COLO829 (cell line): Measurements from ENCODE around the gene SCGB1C1.
A peak's percentile ranks its signal among the peaks of the same experiment; 100 is the strongest.
"Not testable (repeated sequence)": the region's sequence is repeated elsewhere in the genome, so short reads cannot be mapped to it uniquely, and the experiment has no call there.

Experiments
- DNase-seq: peaks from one replicate; pipeline ENCODE4 v3.0.0; 2012; ENCODE audit warnings: low spot score

SCGB1C1 gene

GRCh38 chr11:218815-219593 is 26.1 kb downstream of the SCGB1C1 start:
- no peak for DNase-seq

- not testable (repeated sequence) for DNase-seq
These were observed 27.9 kb downstream of the SCGB1C1 start for GRCh38 chr11:220641-221215.

GRCh38 chr11:221539-221938 is 28.7 kb downstream of the SCGB1C1 start:
- DNase-seq = no peak

GRCh38 chr11:221998-222789 is 29.3 kb downstream of the SCGB1C1 start:
- no peak for DNase-seq

GRCh38 chr11:223026-223789 is 30.3 kb downstream of the SCGB1C1 start:
- no peak for DNase-seq

GRCh38 chr11:223884-224283 is 31.0 kb downstream of the SCGB1C1 start:
- no peak for DNase-seq

- no peak for DNase-seq
These were observed 31.5 kb downstream of the SCGB1C1 start for GRCh38 chr11:224424-224823.

GRCh38 chr11:225734-226453 is 33.0 kb downstream of the SCGB1C1 start:
- no peak for DNase-seq

- no peak for DNase-seq
These were observed 35.0 kb downstream of the SCGB1C1 start for GRCh38 chr11:227824-228379.

GRCh38 chr11:230431-230830 is 37.6 kb downstream of the SCGB1C1 start:
- DNase-seq = no peak

GRCh38 chr11:232783-233565 is 40.1 kb downstream of the SCGB1C1 start:
- DNase-seq = no peak

- no peak for DNase-seq
These were observed 42.3 kb downstream of the SCGB1C1 start for GRCh38 chr11:235180-235579.

GRCh38 chr11:235609-235996 is 42.7 kb downstream of the SCGB1C1 start:
- DNase-seq = peak; percentile 11

GRCh38 chr11:235997-236773 is 43.3 kb downstream of the SCGB1C1 start, which contains the start of gene SIRT3:
Gene SIRT3 (minus strand): TSS chr11:236342. CDS start chr11:236328, 14 bp downstream.
- DNase-seq = peak; percentile 84

GRCh38 chr11:236774-237767 is 44.2 kb downstream of the SCGB1C1 start, which contains the start of gene PSMD13:
Gene PSMD13 (plus strand): TSS chr11:236976. CDS start chr11:237050, 74 bp downstream.
- peak; percentile 88 for DNase-seq

GRCh38 chr11:238346-238745 is 45.5 kb downstream of the SCGB1C1 start:
- DNase-seq = not testable (repeated sequence)

GRCh38 chr11:240315-240714 is 47.4 kb downstream of the SCGB1C1 start:
- DNase-seq = no peak

GRCh38 chr11:241634-242033 is 48.8 kb downstream of the SCGB1C1 start:
- no peak for DNase-seq
